Germinal center (tissue), 1 donor: ENCODE results near the gene FKBP4.
A peak's percentile ranks its signal among the peaks of the same experiment; 100 is the strongest.

Experiments
- DNase-seq: peaks from one replicate; pipeline ENCODE4 v3.0.0; 2012; ENCODE audit warnings: mixed read lengths, low spot score

FKBP4 gene

GRCh38 chr12:2779281-2779680 lies 15.5 kb upstream of the FKBP4 start:
- no peak for DNase-seq

DNA sequence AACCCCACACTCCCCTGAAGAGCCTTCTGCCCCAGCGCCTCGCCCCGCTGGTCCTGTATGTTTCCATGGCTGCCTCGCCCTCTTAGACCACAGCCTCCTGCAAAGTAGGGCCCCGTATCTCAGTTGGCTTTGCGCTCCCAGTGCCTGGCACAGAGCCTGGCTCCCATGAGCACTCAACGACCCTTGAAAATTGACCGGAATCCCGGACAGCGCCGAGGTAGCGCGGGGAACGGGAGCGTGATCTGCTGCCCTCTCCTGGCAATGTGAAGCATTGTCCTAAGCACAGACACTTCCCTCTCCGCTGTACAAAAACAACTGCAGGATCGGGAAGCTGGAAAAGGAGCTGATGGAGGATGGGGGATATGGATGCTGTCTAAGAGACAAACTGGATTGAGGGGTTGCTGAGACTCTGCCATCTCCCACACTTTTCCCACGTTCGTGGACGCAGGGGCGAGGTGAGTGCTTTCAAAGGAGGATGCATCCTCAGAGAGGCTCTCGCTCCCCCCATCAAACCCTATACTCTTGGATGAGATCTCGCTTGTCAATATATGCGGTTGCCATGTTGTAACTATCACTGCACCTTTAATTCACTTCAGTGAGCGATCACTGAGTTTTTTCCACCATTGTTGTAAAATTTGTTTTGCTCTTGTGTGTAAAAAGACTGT lies 10.7 kb upstream of the FKBP4 start:
- peak; percentile 54 for DNase-seq

GRCh38 chr12:2785017-2785416 lies 9.8 kb upstream of the FKBP4 start:
- DNase-seq: no peak

DNA sequence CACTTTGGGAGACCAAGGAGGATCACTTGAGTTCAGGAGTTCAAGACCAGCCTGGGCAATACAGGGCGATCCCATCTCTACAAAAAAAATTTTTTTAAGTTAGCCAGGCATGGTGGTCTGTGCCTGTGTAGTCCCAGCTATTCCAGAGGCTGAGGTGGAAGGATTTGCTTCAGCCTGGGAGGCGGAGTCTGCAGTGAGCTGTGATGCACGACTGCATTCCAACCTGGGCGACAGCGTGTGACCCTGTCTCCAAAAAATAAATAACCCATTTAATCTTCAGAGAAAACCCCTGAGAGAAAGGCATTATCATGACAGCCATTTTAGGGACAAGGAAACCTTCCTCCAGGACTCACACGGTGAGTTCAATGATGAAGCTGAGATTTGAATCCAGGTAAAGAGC lies 3.7 kb upstream of the FKBP4 start:
- DNase-seq: no peak

DNA sequence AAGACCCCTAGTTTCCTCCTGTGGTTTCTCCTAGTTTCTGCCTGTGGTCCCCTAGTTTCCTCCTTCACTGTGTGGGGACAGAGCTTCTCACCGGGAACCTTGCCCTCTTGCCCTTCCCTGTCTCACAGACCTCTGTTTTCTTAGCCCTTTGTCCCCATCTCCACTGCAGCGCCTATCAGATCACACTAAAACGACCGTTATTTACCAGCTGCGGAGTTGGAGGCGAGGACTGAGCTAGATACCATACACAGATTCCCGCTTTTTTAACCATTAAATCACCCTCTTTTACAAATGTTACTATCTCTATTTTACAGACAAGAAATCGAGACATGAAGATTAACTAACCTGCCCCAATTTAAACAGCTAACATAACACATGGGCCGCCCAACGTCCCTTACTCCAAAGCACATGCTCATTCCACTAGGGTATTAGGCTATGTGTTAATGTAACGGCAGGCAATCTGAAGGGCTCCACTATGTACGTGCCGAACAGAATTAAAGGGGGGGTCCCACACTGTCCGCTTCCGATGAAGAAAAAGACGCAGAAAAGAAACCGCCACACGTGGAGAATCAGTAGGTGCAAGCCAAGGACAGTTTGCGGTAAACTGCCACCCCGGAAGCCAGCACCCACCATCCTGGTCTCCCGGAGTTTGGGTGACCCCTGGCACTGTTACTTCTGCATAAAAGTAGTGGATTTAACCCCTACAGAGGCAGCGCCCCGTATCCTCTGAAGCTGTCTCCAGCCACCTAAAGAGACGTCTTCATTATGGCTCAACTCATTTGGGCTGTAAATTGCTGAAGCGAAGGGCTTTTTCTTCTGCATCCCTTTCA lies 1.9 kb upstream of the FKBP4 start:
- DNase-seq: no peak

GRCh38 chr12:2793561-2793960 lies 1.2 kb upstream of the FKBP4 start:
- DNase-seq: no peak

DNA sequence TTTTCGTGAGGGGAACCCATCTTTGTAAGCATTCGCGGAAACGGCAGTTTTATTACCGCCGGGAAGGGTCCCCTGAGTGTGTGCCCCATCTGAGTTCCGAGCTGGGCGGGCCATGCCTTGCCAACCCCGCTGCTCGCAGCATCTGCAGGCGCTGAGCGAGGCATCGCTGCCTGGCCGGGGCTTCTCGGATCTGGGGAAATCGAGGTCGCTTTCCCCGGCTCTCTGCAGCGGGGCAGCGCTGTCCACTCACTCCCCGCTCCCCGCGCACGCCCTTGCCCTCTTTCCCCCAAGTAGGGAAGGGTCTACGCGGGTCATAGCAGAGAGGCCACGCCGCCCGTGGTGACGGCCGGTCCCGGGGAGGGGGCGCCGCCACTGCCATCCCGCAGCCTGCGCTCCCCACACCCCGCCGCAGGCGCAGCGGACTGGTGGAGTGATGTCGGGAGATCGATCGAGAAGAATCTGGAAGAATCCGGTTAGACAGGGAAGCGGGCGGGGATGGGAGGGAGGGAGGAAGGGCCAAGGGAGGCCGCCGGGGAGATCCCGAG lies 507 bp upstream of the FKBP4 start:
- DNase-seq: peak; percentile 39

GRCh38 chr12:2795291-2796186 lies 769 bp downstream of the FKBP4 start:
- DNase-seq: peak; percentile 86

- peak; percentile 27 for DNase-seq
Measured at GRCh38 chr12:2796187-2796666, 1.5 kb downstream of the FKBP4 start.

- no peak for DNase-seq
Measured at GRCh38 chr12:2797721-2798418, 3.1 kb downstream of the FKBP4 start.

DNA sequence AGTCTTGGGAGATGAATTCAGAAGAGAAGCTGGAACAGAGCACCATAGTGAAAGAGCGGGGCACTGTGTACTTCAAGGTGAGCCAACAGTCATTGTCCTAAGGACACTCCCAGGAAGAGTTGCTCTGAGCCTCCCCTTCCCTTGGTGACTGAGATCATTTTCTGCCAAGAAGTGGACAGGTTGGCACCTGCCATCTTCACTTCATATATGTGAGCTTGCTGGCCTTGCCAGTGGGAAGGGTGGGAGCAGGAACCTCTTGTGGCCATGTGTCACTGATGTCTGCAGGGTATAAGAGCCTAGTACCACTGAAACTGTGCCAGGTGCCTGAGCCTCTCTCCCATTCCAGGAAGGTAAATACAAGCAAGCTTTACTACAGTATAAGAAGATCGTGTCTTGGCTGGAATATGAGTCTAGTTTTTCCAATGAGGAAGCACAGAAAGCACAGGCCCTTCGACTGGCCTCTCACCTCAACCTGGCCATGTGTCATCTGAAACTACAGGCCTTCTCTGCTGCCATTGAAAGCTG lies 5.3 kb downstream of the FKBP4 start:
- no peak for DNase-seq

DNA sequence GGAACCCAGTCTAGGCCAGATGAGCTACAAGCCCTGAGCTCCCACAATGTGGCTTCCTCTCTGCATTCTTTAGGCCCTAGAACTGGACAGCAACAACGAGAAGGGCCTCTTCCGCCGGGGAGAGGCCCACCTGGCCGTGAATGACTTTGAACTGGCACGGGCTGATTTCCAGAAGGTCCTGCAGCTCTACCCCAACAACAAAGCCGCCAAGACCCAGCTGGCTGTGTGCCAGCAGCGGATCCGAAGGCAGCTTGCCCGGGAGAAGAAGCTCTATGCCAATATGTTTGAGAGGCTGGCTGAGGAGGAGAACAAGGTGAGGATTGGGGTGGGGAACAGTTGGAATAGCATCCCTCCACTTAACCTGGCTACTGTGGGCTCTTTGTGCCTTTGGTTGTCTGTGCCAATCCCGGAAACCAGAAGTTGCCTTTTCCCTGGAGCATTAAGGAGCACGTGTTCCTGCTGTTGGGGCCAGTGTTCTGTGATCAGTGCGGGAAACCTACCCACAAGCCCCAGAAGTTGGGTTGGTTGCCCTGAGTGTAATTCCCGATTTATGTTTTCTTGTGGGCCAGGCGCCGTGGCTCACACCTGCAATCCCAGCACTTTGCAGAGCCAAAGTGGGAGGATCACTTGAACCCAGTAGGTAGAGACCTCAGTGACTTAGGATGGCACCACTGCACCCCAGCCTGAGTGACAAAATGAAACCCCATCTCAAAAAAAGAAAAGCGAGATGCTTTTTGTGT lies 6.4 kb downstream of the FKBP4 start:
- DNase-seq: no peak

DNA sequence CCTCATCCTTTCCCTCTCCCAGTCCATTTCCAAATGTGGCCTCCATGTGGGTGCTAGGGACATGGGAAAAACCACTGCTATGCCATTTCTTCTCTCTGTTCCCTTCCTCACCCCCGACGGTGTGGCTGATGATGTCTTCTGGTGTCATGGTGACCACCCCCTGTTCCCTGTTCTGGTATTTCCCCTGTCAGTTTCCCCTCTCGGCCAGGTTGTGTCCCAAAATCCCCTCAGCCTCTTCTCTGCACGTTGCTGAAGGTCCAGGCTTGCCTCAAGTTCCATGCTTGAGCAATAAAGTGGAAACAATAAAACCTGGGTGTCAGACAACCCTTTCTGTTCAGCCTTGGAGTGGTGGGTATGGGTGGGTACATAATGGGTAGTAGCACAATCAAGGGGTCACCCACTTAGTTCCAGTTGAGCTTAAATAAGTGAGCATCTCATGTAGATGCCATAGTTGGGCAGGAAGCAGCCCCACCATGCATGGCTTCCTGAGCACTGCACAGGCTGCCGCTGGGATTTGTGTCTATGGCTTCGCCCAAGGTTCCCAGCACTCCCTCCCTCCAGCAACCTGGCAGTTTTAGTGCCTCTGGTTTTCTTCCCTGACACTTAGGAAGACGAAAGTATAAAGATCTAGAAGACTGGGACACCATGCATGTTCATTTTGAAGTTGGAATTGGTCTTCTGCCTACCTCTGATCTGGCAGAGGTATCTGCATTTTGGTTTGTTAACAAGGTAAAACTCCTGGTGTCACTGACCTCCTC lies 9.0 kb downstream of the FKBP4 start:
- DNase-seq: no peak

GRCh38 chr12:2804393-2805142 lies 9.8 kb downstream of the FKBP4 start:
- no peak for DNase-seq

- DNase-seq: no peak
Measured at GRCh38 chr12:2805143-2805520, 10.4 kb downstream of the FKBP4 start.

DNA sequence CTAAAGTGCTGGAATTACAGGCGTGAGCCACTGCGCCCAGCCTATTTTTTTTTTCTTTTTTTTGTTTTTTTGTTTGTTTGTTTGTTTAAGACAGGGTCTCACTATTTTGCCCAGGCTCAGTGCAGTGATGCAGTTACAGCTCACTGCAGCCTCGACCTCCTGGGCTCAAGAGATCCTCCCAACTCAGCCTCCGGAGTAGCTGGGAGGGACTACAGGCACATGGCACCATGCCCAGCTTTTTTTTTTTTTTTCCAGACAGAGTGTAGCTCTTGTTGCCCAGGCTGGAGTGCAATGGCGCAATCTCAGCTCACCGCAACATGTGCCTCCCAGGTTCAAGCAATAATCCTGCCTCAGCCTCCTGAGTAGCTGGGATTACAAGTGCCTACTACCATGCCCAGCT lies 11.9 kb downstream of the FKBP4 start:
- no peak for DNase-seq

GRCh38 chr12:2811801-2812200 lies 17.0 kb downstream of the FKBP4 start:
- no peak for DNase-seq

- DNase-seq: peak; percentile 95
Measured at GRCh38 chr12:2812290-2813213, 17.8 kb downstream of the FKBP4 start, which contains the start of gene ITFG2. Gene ITFG2 (plus strand): TSS chr12:2812668. CDS start chr12:2812761, 93 bp downstream.
